NCI-H226 (cell line): ENCODE data around the gene TBC1D10A.

Source experiments
- DNase-seq: peaks from one replicate; pipeline ENCODE4 v3.0.0-alpha.2; 2015

TBC1D10A gene

GRCh38 chr22:30245181-30245984 is 81.4 kb downstream of the TBC1D10A start:
- DNase-seq: no peak

DNA sequence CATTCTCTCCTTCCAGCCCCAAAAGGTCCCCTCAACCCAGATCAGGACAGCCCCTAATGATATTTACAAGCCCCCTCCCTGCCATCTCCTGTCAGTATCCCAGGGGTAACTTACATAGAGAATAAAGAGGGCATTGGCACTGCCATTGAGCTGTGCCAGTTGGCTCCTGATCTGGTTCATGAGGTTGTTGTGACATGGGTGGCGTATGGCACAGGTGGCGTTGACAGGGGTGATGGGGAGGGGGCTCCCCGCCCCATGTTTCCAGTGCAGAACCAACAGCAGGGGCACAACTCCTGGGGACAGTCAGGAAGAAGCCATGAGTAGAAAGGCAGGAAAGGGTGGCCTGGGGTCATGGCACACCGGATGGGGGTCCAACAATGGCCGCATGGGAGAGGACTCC is 82.1 kb downstream of the TBC1D10A start:
- DNase-seq: no peak

GRCh38 chr22:30244066-30244465 is 82.7 kb downstream of the TBC1D10A start:
- DNase-seq: no peak

DNA sequence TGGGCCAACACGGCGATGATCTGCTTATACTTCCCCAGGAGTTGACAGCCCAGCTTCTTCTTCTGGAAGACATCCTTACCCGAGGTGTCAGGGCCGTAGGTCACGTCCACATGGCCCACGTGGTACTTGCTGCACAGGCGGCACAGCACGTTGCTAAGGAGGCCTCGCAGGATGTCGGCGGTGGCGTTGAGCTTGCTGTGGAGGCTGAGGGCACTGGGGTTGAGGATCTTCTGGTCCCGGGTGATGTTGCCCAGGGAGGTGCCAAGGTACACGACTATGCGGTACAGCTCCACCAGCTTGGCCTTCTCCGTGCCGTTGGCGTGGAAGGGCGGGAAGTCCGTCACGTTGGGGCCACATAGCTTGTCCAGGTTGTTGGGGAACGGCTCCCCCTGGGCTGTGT is 83.1 kb downstream of the TBC1D10A start:
- DNase-seq: no peak
